Measurements from ENCODE around the gene TOX4.
"Not testable (repeated sequence)": the region's sequence is repeated elsewhere in the genome, so short reads cannot be mapped to it uniquely, and the experiment has no call there.

TOX4 gene

GRCh38 chr14:21476925-21477681 is at the start of gene TOX4, which contains the start of gene RAB2B:
Gene TOX4, plus strand, starts transcription at chr14:21477195. Its CDS starts 84 bp downstream, at chr14:21477279.
Gene RAB2B, minus strand, starts transcription at chr14:21476959. Its CDS starts 87 bp downstream, at chr14:21476872.
- Histone ChIP-seq H3K4me3 (ENCODE audit: low read length) (peak within 1 kb of the TSS; percentile 99), H3K36me3 (ENCODE audit: control insufficient read depth, insufficient read depth, low read length) (no peaks in the 10 kb centered on the region)

GRCh38 chr14:21428930-21429329 is 48.1 kb upstream of the TOX4 start:
- Histone ChIP-seq H3K9me3 (ENCODE audit: control insufficient read depth, low read length) (no peaks in the 10 kb centered on the region), H3K4me1 (ENCODE audit: control insufficient read depth, insufficient read depth, low read length) (no peaks in the 10 kb centered on the region), H3K27me3 (ENCODE audit: control insufficient read depth, insufficient read depth, low read length) (no peaks in the 10 kb centered on the region), H3K9ac (ENCODE audit: low read length) (no peak overlapping the region), H3K36me3 (ENCODE audit: control insufficient read depth, insufficient read depth, low read length) (peaks cover 5% of the 10 kb centered on the region), H3K4me3 (ENCODE audit: low read length) (no peak overlapping the region)

More at GRCh38 chr14:21476925-21477681, at the start of gene TOX4, which contains the start of gene RAB2B:
- no peaks in the 10 kb centered on the region for H3K4me1 ChIP-seq (ENCODE audit: control insufficient read depth, insufficient read depth, low read length)
- no peaks in the 10 kb centered on the region for H3K9me3 ChIP-seq (ENCODE audit: control insufficient read depth, low read length)
- H3K27me3 ChIP-seq (ENCODE audit: control insufficient read depth, insufficient read depth, low read length) = no peaks in the 10 kb centered on the region
- peak within 1 kb of the TSS; percentile 90 for H3K9ac ChIP-seq (ENCODE audit: low read length)

GRCh38 chr14:21431126-21431525 is 45.9 kb upstream of the TOX4 start:
- no peak overlapping the region for H3K4me3 ChIP-seq (ENCODE audit: low read length)
- H3K9me3 ChIP-seq (ENCODE audit: control insufficient read depth, low read length) = no peaks in the 10 kb centered on the region
- H3K27me3 ChIP-seq (ENCODE audit: control insufficient read depth, insufficient read depth, low read length) = no peaks in the 10 kb centered on the region
- H3K9ac ChIP-seq (ENCODE audit: low read length) = no peak overlapping the region
- peaks cover 6% of the 10 kb centered on the region for H3K4me1 ChIP-seq (ENCODE audit: control insufficient read depth, insufficient read depth, low read length)
- peaks cover 5% of the 10 kb centered on the region for H3K36me3 ChIP-seq (ENCODE audit: control insufficient read depth, insufficient read depth, low read length)

DNA sequence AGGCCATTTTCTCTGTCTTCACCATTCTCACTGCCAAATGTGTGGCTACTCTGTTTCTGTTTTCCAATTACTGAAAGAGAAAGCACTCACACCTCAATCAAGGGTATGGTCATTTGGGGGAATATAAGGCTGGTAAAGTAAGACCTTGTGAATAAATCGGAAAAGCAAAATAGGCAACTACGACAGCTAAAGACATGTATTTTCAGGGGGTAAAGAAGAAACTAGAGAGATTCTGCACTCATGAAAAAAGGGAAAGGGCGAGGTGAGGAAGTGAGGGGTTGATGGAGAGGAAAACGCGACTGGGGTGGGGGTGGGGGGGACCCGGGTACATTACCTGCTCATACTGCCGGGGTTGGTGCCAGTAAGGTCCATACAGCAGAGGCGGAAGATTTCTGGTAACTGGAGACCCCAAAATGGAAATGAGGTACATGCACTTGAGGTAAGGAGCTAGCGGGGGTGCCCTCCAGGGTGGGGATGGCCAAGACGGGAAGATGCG is 40.4 kb upstream of the TOX4 start:
- Histone ChIP-seq H3K36me3 (ENCODE audit: control insufficient read depth, insufficient read depth, low read length) (no peaks in the 10 kb centered on the region), H3K9ac (ENCODE audit: low read length) (peak overlapping the region; percentile 94)

DNA sequence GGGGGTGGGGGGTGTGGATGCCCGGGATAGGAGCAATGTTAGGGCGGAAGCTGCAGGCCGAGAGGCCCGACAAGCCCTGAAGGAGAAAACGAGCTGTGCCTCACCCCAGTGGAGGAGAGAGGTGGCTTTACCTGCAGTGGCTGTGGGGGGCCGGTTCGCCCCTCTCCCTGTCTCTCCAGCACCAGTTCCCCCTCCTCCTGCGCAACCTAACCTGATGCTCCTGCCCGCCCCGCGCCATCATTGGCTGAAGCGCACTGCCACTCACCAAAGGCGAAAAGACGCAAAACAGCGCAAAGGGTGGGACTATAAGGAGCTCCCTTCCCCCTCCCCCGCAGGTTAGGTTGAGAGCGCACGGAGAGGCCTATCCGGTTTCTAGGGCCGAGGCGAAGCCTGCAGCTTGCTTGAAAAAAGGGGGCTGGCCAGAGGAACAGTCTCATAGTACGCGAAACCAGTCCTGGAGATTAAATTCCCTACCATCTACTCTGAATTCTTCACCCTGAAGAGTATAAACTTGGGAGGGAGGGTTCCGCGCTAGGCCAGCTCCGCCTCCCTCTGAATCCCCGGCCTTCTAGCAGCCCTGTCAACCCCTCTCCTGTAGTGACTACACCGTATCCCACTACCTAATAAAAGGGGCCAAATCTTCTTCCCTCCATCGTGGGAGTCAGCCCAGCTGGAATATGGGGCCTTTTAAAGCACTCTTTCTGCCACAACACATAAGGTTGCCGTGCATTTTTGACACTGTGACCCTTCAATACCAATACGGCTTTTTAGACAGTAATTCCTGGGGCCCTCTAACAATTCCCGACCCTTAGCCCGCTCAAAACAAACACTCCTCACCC is 39.7 kb upstream of the TOX4 start:
- Histone ChIP-seq H3K9me3 (ENCODE audit: control insufficient read depth, low read length) (no peaks in the 10 kb centered on the region), H3K4me3 (ENCODE audit: low read length) (peak overlapping the region; percentile 68), H3K9ac (ENCODE audit: low read length) (peak overlapping the region; percentile 94), H3K4me1 (ENCODE audit: control insufficient read depth, insufficient read depth, low read length) (peaks cover 18% of the 10 kb centered on the region), H3K27me3 (ENCODE audit: control insufficient read depth, insufficient read depth, low read length) (no peaks in the 10 kb centered on the region), H3K36me3 (ENCODE audit: control insufficient read depth, insufficient read depth, low read length) (no peaks in the 10 kb centered on the region)

More for the DNA sequence above, 40.4 kb upstream of the TOX4 start:
- H3K27me3 ChIP-seq (ENCODE audit: control insufficient read depth, insufficient read depth, low read length) = no peaks in the 10 kb centered on the region
- H3K4me1 ChIP-seq (ENCODE audit: control insufficient read depth, insufficient read depth, low read length) = peaks cover 18% of the 10 kb centered on the region
- peak overlapping the region; percentile 68 for H3K4me3 ChIP-seq (ENCODE audit: low read length)
- H3K9me3 ChIP-seq (ENCODE audit: control insufficient read depth, low read length) = no peaks in the 10 kb centered on the region

DNA sequence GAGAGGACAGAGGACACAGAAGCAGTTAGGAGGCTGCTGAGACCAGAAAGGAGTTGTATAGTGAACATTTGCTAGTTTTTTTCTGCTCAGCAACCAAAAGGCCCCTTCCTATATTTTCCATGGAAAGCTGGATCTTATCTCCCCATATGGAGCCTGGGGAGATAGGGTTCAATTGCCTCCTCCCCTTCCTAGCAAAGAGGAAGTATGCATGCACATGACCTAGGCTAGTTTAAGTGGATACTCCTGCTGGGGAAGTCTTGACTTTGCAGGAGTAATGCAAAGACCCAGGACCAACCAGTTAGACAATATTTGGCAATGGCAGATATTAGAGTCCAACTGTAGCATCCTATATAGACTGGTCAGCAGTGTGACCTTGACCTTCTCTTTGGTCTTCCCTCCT is 36.1 kb upstream of the TOX4 start:
- H3K27me3 ChIP-seq (ENCODE audit: control insufficient read depth, insufficient read depth, low read length) = no peaks in the 10 kb centered on the region

DNA sequence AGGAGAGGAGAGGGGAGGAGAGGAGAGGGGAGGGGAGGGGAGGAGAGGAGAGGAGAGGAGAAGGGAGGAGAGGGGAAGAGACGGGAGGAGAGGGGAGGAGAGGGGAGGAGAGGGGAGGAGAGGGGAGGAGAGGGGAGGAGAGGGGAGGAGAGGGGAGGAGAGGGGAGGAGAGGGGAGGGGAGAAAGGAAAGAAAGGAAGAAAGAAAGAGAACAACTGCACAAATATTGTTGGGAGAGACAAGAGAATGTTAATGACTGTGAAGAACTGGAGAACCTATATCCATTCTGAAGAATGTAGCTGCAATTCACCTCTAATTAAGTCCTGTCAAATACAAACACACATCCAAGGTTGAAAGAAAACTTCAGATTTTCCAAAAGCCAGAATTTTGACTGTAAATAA is 34.3 kb upstream of the TOX4 start:
- H3K4me3 ChIP-seq (ENCODE audit: low read length); H3K36me3 ChIP-seq (ENCODE audit: control insufficient read depth, insufficient read depth, low read length); H3K4me1 ChIP-seq (ENCODE audit: control insufficient read depth, insufficient read depth, low read length); H3K27me3 ChIP-seq (ENCODE audit: control insufficient read depth, insufficient read depth, low read length); H3K9me3 ChIP-seq (ENCODE audit: control insufficient read depth, low read length); H3K9ac ChIP-seq (ENCODE audit: low read length): not testable (repeated sequence)

More for the DNA sequence above, 36.1 kb upstream of the TOX4 start:
- H3K9ac ChIP-seq (ENCODE audit: low read length) = no peak overlapping the region
- peaks cover 15% of the 10 kb centered on the region for H3K4me1 ChIP-seq (ENCODE audit: control insufficient read depth, insufficient read depth, low read length)
- no peaks in the 10 kb centered on the region for H3K9me3 ChIP-seq (ENCODE audit: control insufficient read depth, low read length)
- no peak overlapping the region for H3K4me3 ChIP-seq (ENCODE audit: low read length)
- H3K36me3 ChIP-seq (ENCODE audit: control insufficient read depth, insufficient read depth, low read length) = no peaks in the 10 kb centered on the region

GRCh38 chr14:21449899-21450216 is 27.1 kb upstream of the TOX4 start:
- Histone ChIP-seq H3K27me3 (ENCODE audit: control insufficient read depth, insufficient read depth, low read length) (no peaks in the 10 kb centered on the region), H3K9ac (ENCODE audit: low read length) (peak overlapping the region; percentile 19), H3K4me1 (ENCODE audit: control insufficient read depth, insufficient read depth, low read length) (peaks cover 12% of the 10 kb centered on the region), H3K9me3 (ENCODE audit: control insufficient read depth, low read length) (no peaks in the 10 kb centered on the region), H3K4me3 (ENCODE audit: low read length) (no peak overlapping the region), H3K36me3 (ENCODE audit: control insufficient read depth, insufficient read depth, low read length) (no peaks in the 10 kb centered on the region)

DNA sequence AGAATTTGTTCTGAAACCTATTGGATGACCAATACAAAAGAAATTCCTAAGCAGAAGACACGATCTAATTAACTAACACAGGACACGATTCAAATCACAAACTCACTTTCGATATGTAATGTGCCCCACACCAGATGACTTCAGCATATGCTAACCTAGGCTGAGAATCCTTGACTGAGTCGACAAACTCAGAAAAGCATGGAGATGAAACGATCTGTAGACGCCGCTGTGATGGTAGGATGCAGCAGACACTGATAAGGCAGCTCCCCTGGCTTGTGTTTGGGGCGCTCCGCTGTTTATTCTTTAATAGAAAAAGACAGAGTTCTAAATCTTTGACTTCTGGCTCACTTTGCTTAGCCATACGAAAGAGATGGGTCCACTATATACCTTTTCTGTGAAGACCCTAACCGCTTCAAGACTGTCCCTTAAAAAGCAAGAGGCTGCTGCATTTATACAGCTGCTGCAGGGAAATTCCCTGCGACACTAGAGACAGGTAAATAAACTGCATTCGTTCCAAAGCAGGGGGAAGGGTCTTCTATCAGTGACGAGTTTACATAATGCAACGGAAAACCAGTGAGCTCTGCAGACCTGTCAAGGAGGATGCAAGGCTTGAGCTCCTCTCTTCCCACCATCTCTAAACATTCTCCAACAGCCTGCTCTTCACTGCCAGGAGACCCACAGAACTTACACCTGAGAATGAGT is 22.0 kb upstream of the TOX4 start:
- peaks cover 17% of the 10 kb centered on the region for H3K4me1 ChIP-seq (ENCODE audit: control insufficient read depth, insufficient read depth, low read length)
- no peaks in the 10 kb centered on the region for H3K36me3 ChIP-seq (ENCODE audit: control insufficient read depth, insufficient read depth, low read length)
- H3K9me3 ChIP-seq (ENCODE audit: control insufficient read depth, low read length) = no peaks in the 10 kb centered on the region
- peak overlapping the region; percentile 90 for H3K4me3 ChIP-seq (ENCODE audit: low read length)
- H3K9ac ChIP-seq (ENCODE audit: low read length) = peak overlapping the region; percentile 85
- no peaks in the 10 kb centered on the region for H3K27me3 ChIP-seq (ENCODE audit: control insufficient read depth, insufficient read depth, low read length)

DNA sequence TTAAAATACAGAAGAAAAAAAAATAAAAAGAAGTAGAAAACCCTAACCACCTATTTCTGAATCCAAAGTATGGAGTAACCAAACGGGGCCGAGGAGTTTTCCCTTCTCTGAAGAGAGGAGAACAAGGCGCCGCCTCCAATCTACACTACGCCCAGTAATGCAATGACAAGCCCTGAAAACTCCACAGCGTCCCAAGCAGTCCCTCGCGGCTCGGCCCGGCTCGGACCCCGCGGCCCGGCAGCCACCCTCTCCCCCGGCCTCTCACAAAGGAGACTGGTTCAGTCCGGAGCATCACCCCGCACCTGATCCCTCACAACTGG is 21.4 kb upstream of the TOX4 start:
- no peaks in the 10 kb centered on the region for H3K36me3 ChIP-seq (ENCODE audit: control insufficient read depth, insufficient read depth, low read length)
- H3K9ac ChIP-seq (ENCODE audit: low read length) = peak overlapping the region; percentile 85
- no peaks in the 10 kb centered on the region for H3K9me3 ChIP-seq (ENCODE audit: control insufficient read depth, low read length)
- H3K4me1 ChIP-seq (ENCODE audit: control insufficient read depth, insufficient read depth, low read length) = peaks cover 14% of the 10 kb centered on the region
- H3K27me3 ChIP-seq (ENCODE audit: control insufficient read depth, insufficient read depth, low read length) = no peaks in the 10 kb centered on the region
- peak overlapping the region; percentile 90 for H3K4me3 ChIP-seq (ENCODE audit: low read length)

DNA sequence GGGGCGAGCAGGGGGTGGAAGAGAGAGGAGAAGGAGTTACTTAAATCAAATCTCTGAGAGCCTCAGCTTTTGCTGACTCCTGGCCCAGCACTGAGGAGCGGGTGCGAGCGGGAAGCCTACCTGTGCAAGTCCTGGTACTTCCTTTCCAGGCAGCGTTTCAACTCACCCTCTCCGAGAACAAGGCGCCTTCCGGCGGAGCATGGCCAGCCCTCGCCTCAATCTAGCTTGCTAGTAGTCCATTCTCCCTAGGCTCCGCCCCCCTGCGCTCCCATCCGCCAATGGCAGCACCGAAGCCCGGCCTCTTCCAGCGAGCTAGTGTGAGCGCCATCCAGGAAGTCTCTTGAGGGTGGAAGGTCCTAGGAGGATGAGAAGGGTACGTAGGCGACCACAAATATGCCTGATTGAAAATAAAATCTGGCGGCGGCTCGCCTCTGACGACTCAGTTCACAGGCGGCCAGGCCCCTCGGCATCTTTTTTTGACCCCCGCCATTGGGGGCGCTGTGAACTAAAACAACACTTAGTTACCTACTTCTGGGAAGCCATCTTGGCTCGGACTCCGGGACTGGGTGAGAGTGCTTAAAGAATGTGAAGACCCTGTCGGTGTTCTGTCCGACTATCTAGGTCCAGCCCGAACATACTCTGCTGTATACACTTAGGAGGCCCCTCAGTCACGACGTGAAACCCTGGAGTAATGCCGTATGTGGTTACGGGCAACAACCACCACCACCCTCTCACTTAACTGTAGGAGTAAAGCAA is 20.9 kb upstream of the TOX4 start, which contains the start of gene CHD8:
CHD8 (minus strand) TSS at position 212 of the 756 bp plus-strand sequence. CDS start 24,480 bp downstream, outside the sequence.
- H3K27me3 ChIP-seq (ENCODE audit: control insufficient read depth, insufficient read depth, low read length) = no peaks in the 10 kb centered on the region
- no peaks in the 10 kb centered on the region for H3K36me3 ChIP-seq (ENCODE audit: control insufficient read depth, insufficient read depth, low read length)
- H3K4me3 ChIP-seq (ENCODE audit: low read length) = peak within 1 kb of the TSS; percentile 90
- H3K9me3 ChIP-seq (ENCODE audit: control insufficient read depth, low read length) = no peaks in the 10 kb centered on the region
- peak within 1 kb of the TSS; percentile 85 for H3K9ac ChIP-seq (ENCODE audit: low read length)
- peaks cover 12% of the 10 kb centered on the region for H3K4me1 ChIP-seq (ENCODE audit: control insufficient read depth, insufficient read depth, low read length)
